D721Med (cell line): ENCODE measurements around the gene KREMEN1.

Experiments
- DNase-seq: peaks from one replicate; pipeline ENCODE4 v3.0.0; 2011; ENCODE audit warnings: low spot score; ENCODE audit not compliant: insufficient read length
- FAIRE-seq: peaks from 2 replicates; lab custom pipeline; 2011; peaks lifted over from hg19 to GRCh38; lab: Jason Lieb, UNC
- CTCF ChIP-seq: IDR thresholded peaks from 2 replicates; pipeline ENCODE4 v1.5.1; 2012; ENCODE audit warnings: mild to moderate bottlenecking, control low read depth; ENCODE audit not compliant: insufficient read depth; ENCODE audit errors: missing control alignments

The KREMEN1 gene

DNA sequence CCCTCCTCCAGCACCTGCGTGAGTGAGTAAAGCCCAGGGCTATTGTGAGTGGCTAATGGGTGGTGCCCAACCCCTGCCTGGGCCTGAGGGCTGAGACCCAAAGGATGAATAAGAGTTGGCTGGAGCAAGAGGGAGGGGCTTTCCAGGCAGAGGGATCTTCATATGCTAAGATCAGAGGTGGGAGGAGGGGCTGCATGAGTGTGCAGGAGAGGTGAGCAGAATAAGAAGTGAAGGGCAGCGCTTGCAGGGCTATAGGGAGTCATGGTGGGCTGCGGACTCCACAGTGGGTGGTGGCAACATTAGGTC, 136.7 kb downstream of the KREMEN1 start:
- no peak for FAIRE-seq
- no peak for DNase-seq
- no peak for TF ChIP-seq CTCF

DNA sequence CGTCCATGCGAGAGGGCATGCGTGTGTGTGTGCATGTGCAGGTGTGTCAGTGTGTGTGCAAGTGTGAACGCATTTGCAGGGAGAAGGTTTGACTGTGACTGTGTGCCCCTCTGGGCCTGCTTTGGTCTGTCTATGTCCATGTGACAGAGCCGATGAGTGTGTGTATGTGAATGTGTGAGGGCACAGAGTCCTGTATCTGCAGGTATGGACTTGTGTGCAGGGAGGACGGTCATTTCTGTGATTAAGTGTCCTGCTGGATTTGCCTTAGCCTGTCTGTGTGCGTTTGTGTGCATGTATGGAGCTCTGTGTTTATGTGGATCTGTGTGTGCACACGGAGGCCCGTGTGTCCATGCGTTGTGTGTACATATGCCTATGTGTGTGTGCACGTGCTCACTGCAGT, 138.2 kb downstream of the KREMEN1 start:
- no peak for TF ChIP-seq CTCF
- DNase-seq (no peak), FAIRE-seq (no peak)

GRCh38 chr22:29211466-29211865, 138.6 kb downstream of the KREMEN1 start:
- no peak for TF ChIP-seq CTCF
- no peak for FAIRE-seq
- DNase-seq: no peak

- no peak for TF ChIP-seq CTCF
- DNase-seq: no peak
- FAIRE-seq: no peak
Observed at GRCh38 chr22:29212743-29213142, 139.9 kb downstream of the KREMEN1 start.

- no peak for TF ChIP-seq CTCF
- FAIRE-seq (no peak), DNase-seq (no peak)
Observed at GRCh38 chr22:29213493-29213892, 140.7 kb downstream of the KREMEN1 start.

DNA sequence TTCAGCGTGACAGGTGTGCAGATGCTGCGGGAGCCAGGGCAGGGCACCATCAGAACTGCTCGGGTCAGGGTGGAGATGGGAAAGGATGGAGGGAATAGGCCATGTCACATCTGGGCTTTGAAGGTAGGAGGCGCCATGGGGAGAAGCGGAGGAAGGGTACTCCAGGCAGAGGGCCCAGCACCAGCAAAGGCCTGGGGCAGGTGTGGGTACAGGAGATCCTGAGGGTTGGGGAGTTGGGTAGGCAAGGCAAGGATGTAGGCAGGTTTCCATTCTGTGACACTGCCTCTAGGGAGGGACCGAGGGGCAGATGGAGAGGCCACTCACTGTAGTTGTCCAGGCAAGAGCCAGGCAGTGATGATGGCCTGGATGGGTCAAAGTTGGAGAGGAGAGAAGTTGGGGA, 141.4 kb downstream of the KREMEN1 start:
- FAIRE-seq (no peak), DNase-seq (no peak)
- TF ChIP-seq CTCF: no peak

GRCh38 chr22:29215012-29215860, 142.4 kb downstream of the KREMEN1 start:
- DNase-seq (no peak), FAIRE-seq (no peak)
- TF ChIP-seq CTCF: no peak
